NCI-H2029 treated with DMSO at 0.1 percent for 48 hours (cell line): ENCODE results near the gene METTL23.

Source experiments
- DNase-seq: peaks from one replicate; lab custom pipeline; 2025; lab: John Stamatoyannopoulos, UW

METTL23 gene

DNA sequence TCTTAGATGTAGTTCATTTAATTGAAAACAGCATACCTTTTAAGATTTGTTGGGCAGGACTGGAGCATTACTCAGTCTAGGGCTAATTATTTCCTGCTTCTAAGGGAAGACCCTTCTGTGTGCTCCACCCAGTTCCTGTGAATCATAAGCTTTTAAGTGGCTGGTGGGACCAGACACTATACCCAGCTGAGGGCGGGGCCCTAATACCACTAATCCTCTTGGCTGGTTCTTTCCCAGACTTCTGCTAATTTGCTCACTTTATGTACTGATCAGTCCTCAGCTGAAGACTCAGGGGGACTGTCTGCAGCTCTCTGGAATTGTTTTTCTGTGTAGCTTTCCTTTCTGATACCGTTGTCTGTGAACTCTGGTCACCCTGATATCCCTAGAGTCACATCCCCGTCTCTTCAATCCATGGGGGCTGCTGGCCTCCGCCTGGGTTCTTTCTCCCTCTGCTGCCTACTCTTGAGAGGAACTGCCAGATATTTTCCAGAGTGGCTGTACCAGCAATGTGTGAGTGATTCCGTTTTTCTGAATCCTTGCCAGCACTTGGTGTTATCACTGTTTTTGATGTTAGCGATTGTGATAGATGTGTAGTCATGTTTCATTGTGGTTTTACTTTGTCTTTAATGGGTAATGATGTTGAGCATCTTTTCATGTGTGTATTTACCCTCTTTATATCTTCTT lies 46.3 kb downstream of the METTL23 start:
- DNase-seq: no peak

GRCh38 chr17:76775021-76775600 lies 48.5 kb downstream of the METTL23 start:
- no peak for DNase-seq

- DNase-seq: no peak
Measured at GRCh38 chr17:76781056-76781982, 54.7 kb downstream of the METTL23 start.

- DNase-seq: no peak
Measured at GRCh38 chr17:76783146-76783545, 56.5 kb downstream of the METTL23 start.
